Kidney (tissue), 14 donors: ENCODE results near the gene TTC17. TPM values are rescaled to one million over a fixed set of nuclear protein-coding genes. Genes with fewer than 3 reads are reported as not detected.

Experiments used
- DNase-seq, 5 donors: peaks; one replicate each; pipeline ENCODE4 v3.0.0-alpha.2; 2013 to 2020
- FAIRE-seq: peaks from 2 replicates; lab custom pipeline; 2012; peaks lifted over from hg19 to GRCh38; lab: Jason Lieb, UNC
- H3K27ac ChIP-seq, 2 donors: one replicate each; pipeline ENCODE4 v1.7.0; 2013; ENCODE audit warnings: low read depth in 2 of 2, low read length in 2 of 2, inconsistent platforms in 1 of 2
- H3K27me3 ChIP-seq: one replicate; pipeline ENCODE4 v1.7.1; 2013; ENCODE audit warnings: low read length, inconsistent platforms; ENCODE audit not compliant: control insufficient read depth, insufficient read depth
- H3K36me3 ChIP-seq, 3 donors: one replicate each; pipeline versions ENCODE4 v1.7.0 to v1.7.1; 2013; ENCODE audit warnings: low read length in 3 of 3, control low read depth in 1 of 3, inconsistent platforms in 1 of 3; ENCODE audit not compliant: insufficient read depth in 3 of 3, control insufficient read depth in 2 of 3
- H3K4me1 ChIP-seq, 3 donors: one replicate each; pipeline versions ENCODE4 v1.7.0 to v1.7.1; 2013; ENCODE audit warnings: low read length in 3 of 3, inconsistent platforms in 1 of 3, low read depth in 1 of 3; ENCODE audit not compliant: control insufficient read depth in 2 of 3, insufficient read depth in 2 of 3
- H3K4me3 ChIP-seq, 3 donors: one replicate each; pipeline versions ENCODE4 v1.7.0 to v1.8.1; 2013; ENCODE audit warnings: low read length in 3 of 3, control low read depth in 1 of 3, inconsistent platforms in 1 of 3
- H3K9ac ChIP-seq, 3 donors: one replicate each; pipeline versions ENCODE4 v1.7.0 to v1.7.1; 2013; ENCODE audit warnings: low read length in 3 of 3, control low read depth in 1 of 3, inconsistent platforms in 1 of 3
- H3K9me3 ChIP-seq, 3 donors: one replicate each; pipeline versions ENCODE4 v1.7.0 to v1.7.1; 2013; ENCODE audit warnings: low read length in 3 of 3, control low read depth in 1 of 3, inconsistent platforms in 1 of 3; ENCODE audit not compliant: control insufficient read depth in 2 of 3, insufficient read depth in 1 of 3
- intact Hi-C: fragments of 100-400 bp; cut with DNase I; formaldehyde crosslinking; loops from one replicate; pipeline ENCODE4 v1.11.1; 2022
- polyA plus RNA-seq: library from polyadenylated mRNA; stranded (reverse); fragments of 350-450 nt; fragmentation: Illumina TruSeq; extraction: RNeasy Lipid Tissue Mini Kit (QIAGEN cat#74804); gene quantifications from one replicate; pipeline ENCODE4 v1.2.3, GENCODE V29; 2014; ENCODE audit warnings: low read depth, low replicate concordance; ENCODE audit not compliant: insufficient read depth
- total RNA-seq: library from RNA; stranded (reverse); fragmentation: NEBNext Ultra II Directional; extraction: Animal tissue kit (Norgen Biotek cat#: 25700); gene quantifications from one replicate; pipeline ENCODE4 v1.2.1, GENCODE V29; 2021
- TF ChIP-seq, protein P1 (sequence below): IDR thresholded peaks from 3 replicates; pipeline ENCODE4 v1.5.1; 2012; ENCODE audit warnings: mild to moderate bottlenecking, moderate library complexity, borderline replicate concordance; ENCODE audit not compliant: insufficient read depth; ENCODE audit errors: extremely low read depth
- donor health status: control.
- donor health status: control.
- donor health status: control.
- donor health status: control.
- donor health status: control.
- donor health status: DM: yes; HTN: yes; CAD: no.
- donor health status: Normal renal cell carcinoma (clear cell type).

The TTC17 gene
- total and polyA plus RNA-seq, 2 donors from 2014 or later, result 26.2 to 76.5 TPM

DNA sequence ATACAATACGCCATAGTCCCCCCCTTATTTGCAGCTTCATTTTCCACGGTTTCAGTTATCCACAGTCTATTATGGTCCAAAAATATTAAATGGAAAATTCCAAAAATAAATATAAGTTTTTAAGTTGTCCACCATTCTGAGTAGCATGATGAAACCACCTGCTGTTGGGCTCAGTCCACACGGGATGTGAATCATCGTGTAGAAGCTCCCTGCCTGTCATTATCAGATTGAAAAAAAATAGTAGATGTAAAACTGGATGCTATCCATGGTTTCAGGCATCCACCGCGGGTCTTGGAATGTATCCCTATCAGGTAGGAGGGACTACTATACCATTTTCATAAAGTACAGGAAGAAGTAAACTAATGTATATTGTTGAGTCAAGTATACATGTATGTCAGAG lies 127.4 kb downstream of the TTC17 start:
- no peak for FAIRE-seq

DNA sequence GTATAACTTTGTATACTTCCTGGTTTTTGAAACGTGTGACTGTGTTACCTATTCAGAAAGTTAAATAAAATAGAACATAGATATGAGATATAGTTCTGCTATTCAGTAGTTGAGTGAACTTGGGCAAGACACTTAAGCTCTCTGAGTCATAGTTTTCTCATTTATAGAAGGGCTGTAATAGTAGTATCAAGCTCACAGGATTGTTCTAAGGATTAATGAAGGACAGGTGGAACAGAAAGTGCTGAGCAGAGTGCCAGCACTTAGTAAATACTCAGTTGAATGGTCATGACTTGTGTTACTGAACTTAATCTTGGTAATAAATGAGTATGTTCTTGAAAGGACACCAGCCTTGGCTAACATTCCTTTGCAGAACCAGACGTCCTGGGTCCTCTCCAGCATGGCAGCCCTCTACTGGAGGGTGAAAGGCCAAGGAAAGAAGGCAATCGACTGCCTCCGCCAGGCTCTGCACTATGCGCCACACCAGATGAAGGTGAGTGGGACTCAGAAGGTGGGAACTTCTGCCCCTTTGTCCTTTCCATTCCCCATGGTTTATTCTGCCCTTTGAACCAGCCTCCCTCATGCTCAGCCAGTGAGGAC lies 131.2 kb downstream of the TTC17 start:
- Histone ChIP-seq H3K27ac (no peak overlapping the region), H3K4me3 (no peak overlapping the region), H3K9ac (no peak overlapping the region), H3K36me3 (peaks cover 2 to 35% (median 20%) of the 10 kb centered on the region in 3 donors), H3K27me3 (no peaks in the 10 kb centered on the region), H3K9me3 (no peaks in the 10 kb centered on the region), H3K4me1 (no peaks in the 10 kb centered on the region)
- intact Hi-C loops, result no loop called here
- TF ChIP-seq, protein P1, sequence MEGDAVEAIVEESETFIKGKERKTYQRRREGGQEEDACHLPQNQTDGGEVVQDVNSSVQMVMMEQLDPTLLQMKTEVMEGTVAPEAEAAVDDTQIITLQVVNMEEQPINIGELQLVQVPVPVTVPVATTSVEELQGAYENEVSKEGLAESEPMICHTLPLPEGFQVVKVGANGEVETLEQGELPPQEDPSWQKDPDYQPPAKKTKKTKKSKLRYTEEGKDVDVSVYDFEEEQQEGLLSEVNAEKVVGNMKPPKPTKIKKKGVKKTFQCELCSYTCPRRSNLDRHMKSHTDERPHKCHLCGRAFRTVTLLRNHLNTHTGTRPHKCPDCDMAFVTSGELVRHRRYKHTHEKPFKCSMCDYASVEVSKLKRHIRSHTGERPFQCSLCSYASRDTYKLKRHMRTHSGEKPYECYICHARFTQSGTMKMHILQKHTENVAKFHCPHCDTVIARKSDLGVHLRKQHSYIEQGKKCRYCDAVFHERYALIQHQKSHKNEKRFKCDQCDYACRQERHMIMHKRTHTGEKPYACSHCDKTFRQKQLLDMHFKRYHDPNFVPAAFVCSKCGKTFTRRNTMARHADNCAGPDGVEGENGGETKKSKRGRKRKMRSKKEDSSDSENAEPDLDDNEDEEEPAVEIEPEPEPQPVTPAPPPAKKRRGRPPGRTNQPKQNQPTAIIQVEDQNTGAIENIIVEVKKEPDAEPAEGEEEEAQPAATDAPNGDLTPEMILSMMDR, result no peak
- DNase-seq, result no peak
- no peak for FAIRE-seq

More for the DNA sequence above, 127.4 kb downstream of the TTC17 start:
- H3K27ac ChIP-seq, result no peak overlapping the region
- DNase-seq, result no peak
- no peaks in the 10 kb centered on the region for H3K27me3 ChIP-seq
- intact Hi-C loops, result no loop called here
- peaks cover 2 to 13% (median 10%) of the 10 kb centered on the region in 3 donors for H3K36me3 ChIP-seq
- H3K4me3 ChIP-seq, result no peak overlapping the region
- no peaks in the 10 kb centered on the region for H3K4me1 ChIP-seq
- TF ChIP-seq, protein P1, result no peak
- H3K9ac ChIP-seq, result no peak overlapping the region
- peaks cover 0 to 6% (median 0%) of the 10 kb centered on the region in 3 donors for H3K9me3 ChIP-seq

DNA sequence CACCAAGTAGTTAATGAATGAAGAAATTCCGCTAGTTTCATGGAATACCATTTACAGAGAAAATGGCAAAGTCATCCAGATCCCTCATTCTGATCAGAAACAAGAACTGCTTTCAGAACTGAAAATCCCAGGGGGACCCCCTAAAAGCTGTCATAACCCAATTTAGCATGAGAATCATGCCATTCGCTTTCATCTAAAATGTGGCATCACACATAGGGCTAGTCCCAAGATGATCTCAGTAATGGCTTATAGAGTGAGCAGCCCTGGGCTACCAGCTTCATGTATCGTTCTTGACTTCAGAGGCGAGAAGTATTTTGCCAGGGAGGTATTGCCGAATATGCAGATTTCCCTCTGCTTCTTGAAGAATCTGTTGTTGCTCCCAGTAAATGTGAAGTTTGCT lies 134.0 kb downstream of the TTC17 start:
- no peak for DNase-seq
- no peaks in the 10 kb centered on the region for H3K4me1 ChIP-seq
- H3K9me3 ChIP-seq, result no peaks in the 10 kb centered on the region
- no peak overlapping the region for H3K27ac ChIP-seq
- H3K27me3 ChIP-seq, result no peaks in the 10 kb centered on the region
- H3K4me3 ChIP-seq, result no peak overlapping the region
- no peak overlapping the region for H3K9ac ChIP-seq
- intact Hi-C loops, result no loop called here
- peaks cover 2 to 35% (median 16%) of the 10 kb centered on the region in 3 donors for H3K36me3 ChIP-seq
- TF ChIP-seq, protein P1, result no peak
- no peak for FAIRE-seq
